Measurements from ENCODE around the gene NDUFA11.

DNA sequence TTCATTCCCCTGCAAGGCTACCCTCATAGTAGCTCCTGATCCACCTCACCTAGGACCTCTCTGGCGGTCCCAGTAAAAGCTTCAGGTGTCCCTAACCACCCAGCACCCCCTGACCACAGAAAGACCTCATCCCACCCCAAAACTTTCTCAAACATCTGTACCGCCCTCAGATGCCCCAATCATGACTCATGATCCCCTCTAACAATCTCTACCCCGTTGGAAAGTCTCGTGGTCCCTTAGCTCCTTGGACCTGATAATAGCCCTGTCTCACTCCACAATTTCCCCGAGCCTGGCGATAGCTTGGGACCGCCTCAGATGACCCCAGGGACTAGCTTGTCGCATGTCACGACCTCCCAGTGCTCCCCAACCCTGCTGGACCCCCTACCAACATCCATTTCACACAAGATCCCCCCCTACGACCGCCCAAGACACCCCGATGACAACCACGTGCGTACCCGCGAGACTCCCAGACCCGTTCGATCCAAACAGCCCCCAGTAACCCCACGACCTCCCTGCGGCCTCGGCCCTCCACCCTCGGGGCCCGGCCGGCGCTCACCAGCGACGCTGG is 450 bp downstream of the NDUFA11 start:
- no peak for TF ChIP-seq TRIM28 (IDR thresholded peaks at IDR 0.05)
- TF ChIP-seq, protein P1, sequence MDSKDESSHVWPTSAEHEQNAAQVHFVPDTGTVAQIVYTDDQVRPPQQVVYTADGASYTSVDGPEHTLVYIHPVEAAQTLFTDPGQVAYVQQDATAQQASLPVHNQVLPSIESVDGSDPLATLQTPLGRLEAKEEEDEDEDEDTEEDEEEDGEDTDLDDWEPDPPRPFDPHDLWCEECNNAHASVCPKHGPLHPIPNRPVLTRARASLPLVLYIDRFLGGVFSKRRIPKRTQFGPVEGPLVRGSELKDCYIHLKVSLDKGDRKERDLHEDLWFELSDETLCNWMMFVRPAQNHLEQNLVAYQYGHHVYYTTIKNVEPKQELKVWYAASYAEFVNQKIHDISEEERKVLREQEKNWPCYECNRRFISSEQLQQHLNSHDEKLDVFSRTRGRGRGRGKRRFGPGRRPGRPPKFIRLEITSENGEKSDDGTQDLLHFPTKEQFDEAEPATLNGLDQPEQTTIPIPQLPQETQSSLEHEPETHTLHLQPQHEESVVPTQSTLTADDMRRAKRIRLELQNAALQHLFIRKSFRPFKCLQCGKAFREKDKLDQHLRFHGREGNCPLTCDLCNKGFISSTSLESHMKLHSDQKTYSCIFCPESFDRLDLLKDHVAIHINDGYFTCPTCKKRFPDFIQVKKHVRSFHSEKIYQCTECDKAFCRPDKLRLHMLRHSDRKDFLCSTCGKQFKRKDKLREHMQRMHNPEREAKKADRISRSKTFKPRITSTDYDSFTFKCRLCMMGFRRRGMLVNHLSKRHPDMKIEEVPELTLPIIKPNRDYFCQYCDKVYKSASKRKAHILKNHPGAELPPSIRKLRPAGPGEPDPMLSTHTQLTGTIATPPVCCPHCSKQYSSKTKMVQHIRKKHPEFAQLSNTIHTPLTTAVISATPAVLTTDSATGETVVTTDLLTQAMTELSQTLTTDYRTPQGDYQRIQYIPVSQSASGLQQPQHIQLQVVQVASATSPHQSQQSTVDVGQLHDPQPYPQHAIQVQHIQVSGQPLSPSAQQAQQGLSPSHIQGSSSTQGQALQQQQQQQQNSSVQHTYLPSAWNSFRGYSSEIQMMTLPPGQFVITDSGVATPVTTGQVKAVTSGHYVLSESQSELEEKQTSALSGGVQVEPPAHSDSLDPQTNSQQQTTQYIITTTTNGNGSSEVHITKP (IDR thresholded peaks at IDR 0.05; ENCODE audit: partially characterized antibody), result no peak
- TF ChIP-seq CHD4 (IDR thresholded peaks at IDR 0.05; ENCODE audit: insufficient read depth, insufficient replicate concordance, low read depth, low read length, poor library complexity, severe bottlenecking), result no peak

All from K562 (cell line).